Erythroblast (primary cell): Measurements from ENCODE around the gene ADAMTS7.

ENCODE experiments used
- GATA1 ChIP-seq: IDR thresholded peaks from 2 replicates; pipeline ENCODE4 v1.6.1; 2011; ENCODE audit warnings: low read depth, mild to moderate bottlenecking, control low read depth, low read length, moderate library complexity
- POLR2A ChIP-seq: IDR thresholded peaks from 2 replicates; pipeline ENCODE4 v1.6.1; 2011; ENCODE audit warnings: mild to moderate bottlenecking, low read length

GRCh38 chr15:78712797-78713515 is 98.3 kb downstream of the ADAMTS7 start:
- no peak for TF ChIP-seq POLR2A
- no peak for TF ChIP-seq GATA1
